K562 (cell line): ENCODE measurements around the gene NBEAL2. TPM values are rescaled to one million over a fixed set of nuclear protein-coding genes. Genes with fewer than 3 reads are reported as not detected.

Experiments used
- ARID4B ChIP-seq: sonication (generic); formaldehyde crosslinking; IDR thresholded peaks from 2 replicates; pipeline ENCODE4 v1.8.0; 2022; ENCODE audit warnings: mild to moderate bottlenecking, missing genetic modification reagents
- ASH1L ChIP-seq: fragments of 450-650 bp; IDR thresholded peaks from 2 replicates; pipeline ENCODE4 v1.6.1; 2018; ENCODE audit warnings: borderline replicate concordance, mild to moderate bottlenecking, low read depth; ENCODE audit not compliant: partially characterized antibody
- DLX4 ChIP-seq: fragments of 250-450 bp; sonication (Bioruptor Pico); IDR thresholded peaks from 2 replicates; pipeline ENCODE4 v1.6.1; 2021; ENCODE audit warnings: mild to moderate bottlenecking
- ETS1 ChIP-seq: conservative IDR thresholded peaks from 2 replicates; pipeline ENCODE4 v1.6.1; 2011; ENCODE audit warnings: low read depth, mild to moderate bottlenecking, low read length; ENCODE audit not compliant: control insufficient read depth
- HEY1 ChIP-seq: fragments of 250-450 bp; sonication (Bioruptor Pico); IDR thresholded peaks from 2 replicates; pipeline ENCODE4 v1.5.0; 2020; ENCODE audit warnings: mild to moderate bottlenecking, moderate library complexity, borderline replicate concordance
- KAT7 ChIP-seq: sonication (generic); formaldehyde crosslinking; IDR thresholded peaks from 2 replicates; pipeline ENCODE4 v1.8.0; 2022; ENCODE audit warnings: missing genetic modification reagents, mild to moderate bottlenecking, borderline replicate concordance
- LCOR ChIP-seq: sonication (generic); formaldehyde crosslinking; IDR thresholded peaks from 2 replicates; pipeline ENCODE4 v1.8.0; 2022; ENCODE audit warnings: mild to moderate bottlenecking, missing genetic modification reagents
- MEF2A ChIP-seq: IDR thresholded peaks from 2 replicates; pipeline ENCODE4 v1.6.1; 2011; ENCODE audit warnings: low read depth, mild to moderate bottlenecking, low read length, moderate library complexity; ENCODE audit not compliant: control insufficient read depth
- NRF1 ChIP-seq, 2 experiments: fragments of 450-650 bp; IDR thresholded peaks in 1 of 2; conservative IDR thresholded peaks in 1 of 2; 2 replicates each; pipeline ENCODE4 v1.6.1; 2014; ENCODE audit warnings: mild to moderate bottlenecking in 2 of 2
- PHB ChIP-seq: fragments of 250-450 bp; sonication (Bioruptor Pico); IDR thresholded peaks from 2 replicates; pipeline ENCODE4 v1.5.0; 2021
- RBFOX2 ChIP-seq: fragments of 200-400 bp; formaldehyde crosslinking; IDR thresholded peaks from 2 replicates; pipeline ENCODE4 v1.6.1; 2017; ENCODE audit warnings: low read depth, mild to moderate bottlenecking, low read length, moderate library complexity
- RBM22 ChIP-seq: fragments of 200-400 bp; formaldehyde crosslinking; IDR thresholded peaks from 2 replicates; pipeline ENCODE4 v1.6.1; 2018; ENCODE audit warnings: low read length, low read depth; ENCODE audit not compliant: poor library complexity, severe bottlenecking
- SLC30A9 ChIP-seq: fragments of 250-450 bp; sonication (Bioruptor Pico); IDR thresholded peaks from 2 replicates; pipeline ENCODE4 v1.8.0; 2022; ENCODE audit warnings: mild to moderate bottlenecking, moderate library complexity
- SNRNP70 ChIP-seq: fragments of 200-400 bp; formaldehyde crosslinking; optimal IDR thresholded peaks from 2 replicates; pipeline ENCODE3; 2017; ENCODE audit warnings: low read depth, low read length
- SOX6 ChIP-seq: fragments of 450-650 bp; IDR thresholded peaks from 2 replicates; pipeline ENCODE4 v1.6.1; 2014; ENCODE audit warnings: mild to moderate bottlenecking
- SRSF3 ChIP-seq: fragments of 200-400 bp; formaldehyde crosslinking; IDR thresholded peaks from 2 replicates; pipeline ENCODE4 v1.6.1; 2016; ENCODE audit warnings: mild to moderate bottlenecking, low read length, moderate library complexity; ENCODE audit not compliant: insufficient read depth
- XRCC3 ChIP-seq: fragments of 450-650 bp; IDR thresholded peaks from 2 replicates; pipeline ENCODE4 v1.6.1; 2017; ENCODE audit warnings: mild to moderate bottlenecking, moderate library complexity
- ZBTB34 ChIP-seq: fragments of 250-450 bp; sonication (Bioruptor Pico); IDR thresholded peaks from 2 replicates; pipeline ENCODE4 v1.8.0; 2021; ENCODE audit warnings: mild to moderate bottlenecking, moderate library complexity
- ZBTB9 ChIP-seq: fragments of 450-650 bp; formaldehyde crosslinking; IDR thresholded peaks from 2 replicates; pipeline ENCODE4 v1.4.0; 2020; ENCODE audit warnings: mild to moderate bottlenecking, moderate library complexity
- ZNF174 ChIP-seq: fragments of 250-450 bp; sonication (Bioruptor Pico); IDR thresholded peaks from 2 replicates; pipeline ENCODE4 v1.4.0; 2020; ENCODE audit warnings: mild to moderate bottlenecking
- ZNF316 ChIP-seq: fragments of 450-650 bp; IDR thresholded peaks from 2 replicates; pipeline ENCODE4 v1.6.1; 2016
- ZNF717 ChIP-seq: fragments of 250-450 bp; sonication (Bioruptor Pico); IDR thresholded peaks from 2 replicates; pipeline ENCODE4 v1.5.0; 2021
- polyA plus RNA-seq, 8 experiments: library from polyadenylated mRNA; depleted of rRNA in 4 of 8; stranded (reverse) in 5 of 8; unstranded in 3 of 8; fragments of >200 nt; fragmentation: Nextera tagmentation in 2 of 8; fragmentation: Illumina TruSeq in 1 of 8; extraction: Ambion mirVana in 2 of 8; extraction: Trizol in 1 of 8; gene quantifications; 2 replicates each; pipeline versions ENCODE4 v1.2.1 to v1.2.3, GENCODE V29; 2011 to 2014; ENCODE audit warnings: inconsistent platforms in 1 of 8, missing spikeins in 1 of 8
- total RNA-seq, 7 experiments: library from RNA; depleted of rRNA in 6 of 7; stranded (reverse); fragments of >200 nt in 6 of 7; fragmentation: Illumina TruSeq in 2 of 7; extraction: Trizol in 2 of 7; gene quantifications; 2 replicates each; pipeline versions ENCODE4 v1.2.1 to v1.2.3, GENCODE V29; 2011 to 2021; ENCODE audit warnings: low replicate concordance in 1 of 7

The NBEAL2 gene
- total and polyA plus RNA-seq, 9 of the 15 experiments (the other 6 are each of a cell fraction or from before 2014, with no cell fraction given): 0.06 to 114 (median 29.6) TPM

- TF ChIP-seq SLC30A9 (CRISPR knock-in tag) (no peak), LCOR (CRISPR knock-in tag) (no peak; the same call in 1 of the 2 replicates), RBM22 (no peak), ARID4B (CRISPR knock-in tag) (no peak; the same call in none of the 2 replicates), XRCC3 (no peak), SOX6 (peak; percentile 44; the same call in 1 of the 2 replicates), KAT7 (CRISPR knock-in tag) (no peak), SNRNP70 (no peak), MEF2A (no peak), DLX4 (no peak), SRSF3 (no peak), ZBTB9 (CRISPR knock-in tag) (no peak; the same call in 1 of the 2 replicates), NRF1 (conservative IDR thresholded peaks at IDR 0.05 in 1 of 2, IDR thresholded peaks at IDR 0.05 in 1 of 2) (no peak), RBFOX2 (peak; percentile 92), ASH1L (no peak), ZNF316 (no peak), PHB (CRISPR knock-in tag) (no peak), ZNF717 (CRISPR knock-in tag) (no peak), HEY1 (CRISPR knock-in tag) (no peak), ZNF174 (CRISPR knock-in tag) (no peak), ZBTB34 (CRISPR knock-in tag) (no peak), ETS1 (no peak)
Measured at GRCh38 chr3:46987319-46987742, 7.9 kb downstream of the NBEAL2 start (continued).
